Activated CD4-positive, alpha-beta T cell treated with anti-CD3 and anti-CD28 coated beads, Interleukin-2, amount 50 U/mL, for 4 hours (primary cell): ENCODE results near the gene GDA.
"Not testable (repeated sequence)": the region's sequence is repeated elsewhere in the genome, so short reads cannot be mapped to it uniquely, and the experiment has no call there.

Source experiments
- DNase-seq, 2 experiments: peaks; one replicate each; pipeline ENCODE4 v3.0.0-alpha.2; 2020

The GDA gene

DNA sequence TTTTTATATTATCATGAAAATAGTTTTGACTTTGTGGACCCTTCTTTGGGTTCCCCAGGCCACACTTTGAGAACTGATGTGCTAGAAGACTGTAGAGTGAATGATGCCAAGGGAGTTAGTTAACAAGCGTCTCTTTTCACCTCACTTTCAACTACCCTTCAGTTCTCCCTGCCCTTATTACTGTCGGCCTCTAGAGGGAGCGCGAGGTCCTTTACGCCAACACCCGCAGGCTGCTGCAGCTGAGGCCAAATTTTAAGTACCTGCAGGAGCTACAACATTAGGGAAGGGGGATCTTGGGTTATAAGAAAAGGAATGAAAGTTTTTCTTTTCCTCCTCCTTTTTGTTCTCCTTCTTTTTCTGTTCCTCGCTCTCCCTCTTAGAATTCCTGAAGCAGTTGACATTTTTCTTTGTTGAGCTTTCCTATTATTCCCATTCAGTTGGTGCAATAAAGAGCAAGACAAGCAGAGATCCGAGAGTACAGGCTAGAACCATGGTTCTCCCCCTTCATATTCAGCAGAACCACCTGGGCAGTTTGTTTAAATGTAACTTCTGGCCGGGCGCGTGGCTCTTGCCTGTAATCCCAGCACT, 131.8 kb downstream of the GDA start:
- peak; percentile 61 for DNase-seq

DNA sequence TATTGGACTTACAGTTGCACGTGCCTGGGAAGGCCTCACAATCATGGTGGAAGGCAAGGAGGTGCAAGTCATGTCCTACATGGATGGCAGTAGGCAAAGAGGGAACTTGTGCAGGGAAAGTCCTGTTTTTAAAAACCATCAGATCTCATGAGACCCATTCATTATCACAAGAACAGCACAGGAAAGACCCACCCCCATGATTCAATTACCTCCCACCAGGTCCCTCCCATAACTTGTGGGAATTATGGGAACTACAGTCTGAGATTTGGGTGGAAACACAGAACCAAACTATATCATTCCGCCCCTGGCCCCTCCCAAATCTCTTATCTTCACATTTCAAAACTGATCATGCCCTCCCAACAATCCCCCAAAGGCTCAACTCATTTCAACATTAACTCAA, 140.2 kb downstream of the GDA start:
- no peak for DNase-seq

DNA sequence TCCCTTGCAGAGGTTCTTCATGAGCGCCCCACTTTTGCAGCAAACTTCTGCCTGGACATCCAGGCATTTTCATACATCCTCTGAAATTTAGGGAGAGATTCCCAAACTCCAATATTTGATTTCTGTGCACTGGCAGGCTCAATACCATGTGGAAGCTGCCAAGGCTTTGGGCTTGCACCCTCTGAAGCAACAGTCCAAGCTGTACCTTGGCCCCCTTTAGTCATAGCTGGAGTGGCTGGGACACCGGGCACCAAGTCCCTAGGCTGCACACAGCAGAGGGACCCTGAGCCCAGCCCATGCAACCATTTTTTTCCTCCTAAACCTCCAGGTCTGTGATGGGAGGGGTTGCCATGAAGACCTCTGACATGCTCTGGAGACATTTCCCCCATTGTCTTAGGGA, 141.1 kb downstream of the GDA start:
- DNase-seq, result no peak

DNA sequence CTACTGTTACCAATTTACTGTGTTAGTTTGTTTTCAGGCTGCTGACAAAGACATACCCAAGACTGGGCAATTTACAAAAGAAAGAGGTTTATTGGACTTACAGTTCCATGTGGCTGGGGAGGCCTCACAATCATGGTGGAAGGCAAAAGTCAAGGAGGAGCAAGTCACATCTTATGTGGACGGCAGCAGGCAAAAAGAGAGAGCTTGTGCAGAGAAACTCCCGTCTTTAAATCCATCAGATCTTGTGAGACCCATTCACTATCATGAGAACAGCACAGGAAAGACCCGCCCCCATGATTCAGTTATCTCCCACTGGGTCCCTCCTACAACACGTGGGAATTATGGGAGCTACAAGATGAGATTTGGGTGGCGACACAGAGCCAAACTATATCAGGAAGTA, 142.3 kb downstream of the GDA start:
- not testable (repeated sequence) for DNase-seq

DNA sequence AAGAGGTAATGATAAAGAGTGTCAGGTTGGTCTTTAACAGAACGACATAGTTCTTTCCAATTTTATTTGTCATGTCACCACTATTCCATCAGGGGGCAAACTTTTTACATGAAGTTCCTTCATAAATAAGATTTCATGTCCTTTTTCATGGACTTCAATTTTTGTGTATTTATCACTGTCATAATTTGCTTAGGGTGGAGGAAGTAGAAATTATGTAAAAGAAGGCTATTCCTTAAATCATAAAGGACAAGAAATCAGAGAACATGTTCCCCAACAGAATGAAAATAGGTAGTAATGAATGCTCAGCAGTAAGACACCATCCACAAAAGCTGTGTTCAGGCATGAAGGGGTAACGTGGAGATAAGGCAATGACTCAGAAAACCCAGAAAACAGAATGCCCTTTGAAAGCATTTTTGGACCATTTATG, 143.0 kb downstream of the GDA start:
- no peak for DNase-seq

DNA sequence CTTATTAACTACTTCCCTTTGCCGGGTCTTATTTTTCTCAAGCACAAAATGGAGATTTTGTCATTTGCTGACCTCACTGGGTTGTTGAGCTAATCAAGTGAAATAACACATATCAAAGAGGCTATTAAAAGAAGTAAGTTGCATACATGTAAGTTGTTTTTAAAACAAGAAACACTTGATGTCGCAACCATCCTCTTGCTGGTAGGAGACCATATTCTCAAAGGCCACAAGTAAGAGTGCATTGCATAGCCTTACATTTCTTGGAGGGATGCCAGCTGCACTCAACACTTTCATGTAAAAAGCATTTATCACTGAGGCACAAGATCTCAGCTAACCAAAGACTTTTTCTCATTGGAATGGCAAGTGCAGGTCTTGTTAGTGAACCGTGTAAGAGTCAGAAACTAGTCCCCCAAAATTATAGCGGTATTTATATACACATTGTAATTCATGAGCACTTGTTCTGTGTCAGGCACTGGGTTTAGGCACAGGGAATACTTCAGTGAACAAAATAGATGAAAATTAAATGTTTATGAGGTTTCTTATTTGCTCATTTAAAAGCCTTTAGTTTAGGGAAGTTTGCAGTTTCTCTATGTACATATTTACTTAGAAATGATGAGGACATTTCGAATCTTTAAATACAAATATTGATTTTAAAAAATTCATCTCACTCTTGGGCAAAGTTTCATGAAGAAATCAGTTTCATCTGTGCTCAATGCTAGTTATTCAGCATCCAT, 143.8 kb downstream of the GDA start:
- no peak for DNase-seq

DNA sequence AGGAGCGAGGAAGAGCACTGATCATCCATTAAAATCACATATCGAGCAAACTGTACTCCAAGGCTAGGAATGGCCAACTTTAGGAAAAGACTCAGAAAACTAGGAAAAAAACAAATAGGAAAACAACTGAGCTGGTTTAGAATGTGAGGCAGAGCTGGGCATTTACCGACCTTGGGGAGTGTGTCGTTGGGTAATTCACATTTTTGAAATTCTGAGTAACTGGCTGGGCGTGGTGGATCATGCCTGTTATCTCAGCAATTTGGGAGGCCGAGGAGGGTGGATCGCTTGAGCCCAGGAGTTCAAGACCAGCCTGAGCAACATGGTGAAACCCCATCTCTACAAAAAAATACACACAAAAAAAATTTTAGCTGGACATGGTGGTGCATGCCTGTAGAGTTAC, 145.7 kb downstream of the GDA start:
- DNase-seq, result no peak

DNA sequence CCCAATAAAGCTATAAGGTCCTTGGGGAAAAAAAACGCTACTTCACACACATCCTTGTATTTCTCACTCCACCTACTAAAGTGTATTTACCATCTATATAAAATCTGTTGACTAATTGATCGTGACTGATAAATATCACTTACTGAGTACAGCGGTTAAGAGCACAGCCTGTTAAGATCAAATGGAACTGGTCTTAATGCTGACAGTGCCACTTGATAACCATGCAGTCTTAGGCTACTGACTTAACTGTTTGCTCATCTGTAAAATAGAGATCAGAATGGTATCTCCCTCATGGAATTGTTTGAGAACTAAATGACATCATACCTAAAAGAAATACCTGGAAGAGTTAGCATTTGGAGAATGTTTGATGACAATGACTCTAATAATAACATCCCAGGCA, 148.3 kb downstream of the GDA start:
- DNase-seq, result no peak

DNA sequence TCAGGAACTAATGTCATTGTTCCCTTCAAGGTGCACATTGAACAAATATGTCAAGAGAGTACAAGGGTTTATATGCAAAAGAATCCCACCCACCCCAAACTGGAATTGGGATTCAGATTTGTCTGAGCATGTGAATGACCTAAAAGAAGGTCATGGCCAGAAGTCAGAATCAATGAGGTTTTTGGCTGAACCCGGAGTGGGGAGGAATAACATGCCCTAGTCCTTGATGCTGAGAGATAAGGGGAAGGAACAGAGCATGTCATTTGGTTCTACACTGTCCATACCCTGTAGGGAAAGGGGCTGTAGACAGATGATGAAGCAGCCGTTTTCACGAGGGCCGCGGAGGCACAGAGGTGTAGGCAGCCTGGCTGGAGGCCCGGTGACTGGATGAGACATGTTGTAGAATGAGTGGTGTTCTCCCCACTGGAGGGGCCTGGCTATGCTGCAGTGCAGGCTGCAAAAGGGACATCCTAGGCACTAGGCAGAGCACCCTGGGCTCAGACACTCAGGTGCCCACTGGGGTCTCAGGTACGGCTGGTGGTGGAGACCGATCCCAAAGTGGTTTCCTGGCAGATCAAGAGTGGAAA, 149.9 kb downstream of the GDA start:
- no peak for DNase-seq

DNA sequence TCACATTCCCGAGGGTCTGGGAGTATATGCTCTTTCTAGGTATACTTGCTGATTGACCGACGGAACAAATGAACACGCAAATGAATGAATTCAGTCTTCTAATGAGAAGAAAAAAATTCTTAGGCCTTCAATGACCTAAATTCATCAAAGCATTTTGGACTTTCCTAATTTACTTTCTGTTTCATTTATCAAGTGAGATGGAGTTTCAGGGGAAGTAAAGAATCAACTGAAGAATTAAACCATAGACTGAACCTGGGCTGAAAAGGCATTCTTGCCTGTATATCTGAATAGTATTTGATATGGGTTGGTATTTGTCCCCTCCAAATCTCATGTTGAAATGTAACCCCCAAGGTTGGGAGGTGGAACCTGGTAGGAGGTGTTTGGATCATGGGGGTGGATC, 151.6 kb downstream of the GDA start:
- no peak for DNase-seq
